ENCODE measurements around the gene RSPH1.

GRCh38 chr21:42455196-42455595 is 40.8 kb downstream of the RSPH1 start:
- TF ChIP-seq CTCF (conservative IDR thresholded peaks at IDR 0.05; ENCODE audit: low read depth, low read length) (no peak), EZH2 (IDR thresholded peaks at IDR 0.05; ENCODE audit: low read length, unreplicated experiment) (no peak), EZH2phosphoT487 (IDR thresholded peaks at IDR 0.05; ENCODE audit: borderline replicate concordance, low read length) (no peak)
